ENCODE results near the gene DNMT1.

Gene DNMT1

GRCh38 chr19:10145031-10145430 is 49.7 kb downstream of the DNMT1 start:
- TF ChIP-seq CSDC2 (CRISPR knock-in tag; IDR thresholded peaks at IDR 0.05), result no peak
- TF ChIP-seq ZNF565 (CRISPR knock-in tag; conservative IDR thresholded peaks at IDR 0.05; ENCODE audit: low read depth), result no peak
- TF ChIP-seq ZC3H10 (CRISPR knock-in tag; IDR thresholded peaks at IDR 0.05), result no peak
- TF ChIP-seq ESRRG (CRISPR knock-in tag; IDR thresholded peaks at IDR 0.05), result no peak
- no peak for TF ChIP-seq TCF4 (CRISPR knock-in tag; IDR thresholded peaks at IDR 0.05; ENCODE audit: borderline replicate concordance)
- TF ChIP-seq OSR1 (CRISPR knock-in tag; IDR thresholded peaks at IDR 0.05), result no peak
- no peak for TF ChIP-seq TSHZ2 (CRISPR knock-in tag; IDR thresholded peaks at IDR 0.05)
- no peak for TF ChIP-seq ZNF70 (CRISPR knock-in tag; IDR thresholded peaks at IDR 0.05)
- no peak for TF ChIP-seq TOX (CRISPR knock-in tag; IDR thresholded peaks at IDR 0.05; ENCODE audit: borderline replicate concordance)
- no peak for ATAC-seq

GRCh38 chr19:10144361-10144760 is 50.4 kb downstream of the DNMT1 start:
- TF ChIP-seq ZNF70 (CRISPR knock-in tag; IDR thresholded peaks at IDR 0.05), result no peak
- no peak for TF ChIP-seq ZNF565 (CRISPR knock-in tag; conservative IDR thresholded peaks at IDR 0.05; ENCODE audit: low read depth)
- no peak for TF ChIP-seq PATZ1 (CRISPR knock-in tag; IDR thresholded peaks at IDR 0.05; ENCODE audit: borderline replicate concordance)
- TF ChIP-seq BACH2 (CRISPR knock-in tag; IDR thresholded peaks at IDR 0.05; ENCODE audit: borderline replicate concordance), result no peak
- TF ChIP-seq POU6F1 (CRISPR knock-in tag; IDR thresholded peaks at IDR 0.05; ENCODE audit: borderline replicate concordance, low read depth), result no peak
- no peak for TF ChIP-seq ZNF8 (CRISPR knock-in tag; IDR thresholded peaks at IDR 0.05)
- no peak for TF ChIP-seq ZFP30 (CRISPR knock-in tag; IDR thresholded peaks at IDR 0.05)
- no peak for TF ChIP-seq SNAI2 (CRISPR knock-in tag; IDR thresholded peaks at IDR 0.05)
- no peak for TF ChIP-seq ARNTL (CRISPR knock-in tag; IDR thresholded peaks at IDR 0.05; ENCODE audit: borderline replicate concordance, low read depth)
- TF ChIP-seq ISL1 (CRISPR knock-in tag; IDR thresholded peaks at IDR 0.05), result no peak
- no peak for TF ChIP-seq PPARA (CRISPR knock-in tag; IDR thresholded peaks at IDR 0.05; ENCODE audit: borderline replicate concordance)
- no peak for TF ChIP-seq CSRNP3 (CRISPR knock-in tag; IDR thresholded peaks at IDR 0.05)

GRCh38 chr19:10143681-10144080 is 51.1 kb downstream of the DNMT1 start:
- ATAC-seq, result no peak
- TF ChIP-seq TCF4 (CRISPR knock-in tag; IDR thresholded peaks at IDR 0.05; ENCODE audit: borderline replicate concordance), result no peak
- TF ChIP-seq ZNF565 (CRISPR knock-in tag; conservative IDR thresholded peaks at IDR 0.05; ENCODE audit: low read depth), result no peak
- no peak for TF ChIP-seq ZC3H10 (CRISPR knock-in tag; IDR thresholded peaks at IDR 0.05)
- TF ChIP-seq CSDC2 (CRISPR knock-in tag; IDR thresholded peaks at IDR 0.05), result no peak
- TF ChIP-seq ISL1 (CRISPR knock-in tag; IDR thresholded peaks at IDR 0.05), result no peak
- TF ChIP-seq ZFP30 (CRISPR knock-in tag; IDR thresholded peaks at IDR 0.05), result no peak
- no peak for TF ChIP-seq ZNF70 (CRISPR knock-in tag; IDR thresholded peaks at IDR 0.05)
- no peak for TF ChIP-seq TOX (CRISPR knock-in tag; IDR thresholded peaks at IDR 0.05; ENCODE audit: borderline replicate concordance)
- TF ChIP-seq CREB5 (CRISPR knock-in tag; IDR thresholded peaks at IDR 0.05; ENCODE audit: low read depth), result no peak

More at GRCh38 chr19:10144361-10144760, 50.4 kb downstream of the DNMT1 start:
- no peak for ATAC-seq

All from SK-N-SH treated with all-trans-retinoic acid at 6 μM for 48 hours (cell line).